Breast epithelium (tissue), 4 donors: ENCODE data around the gene ARID1B. TPM values are rescaled to one million over a fixed set of nuclear protein-coding genes. Genes with fewer than 3 reads are reported as not detected.

ENCODE experiments used
- DNase-seq, 2 donors: peaks; one replicate each; pipeline ENCODE4 v3.0.0-alpha.2; 2019; ENCODE audit warnings: low spot score in 2 of 2
- H3K27ac ChIP-seq, 2 donors: fragments of 200-600 bp; sonication (generic) in 1 of 2; one replicate each; pipeline ENCODE4 v1.5.1; 2016 to 2019; ENCODE audit warnings: mild to moderate bottlenecking in 1 of 2
- H3K27me3 ChIP-seq, 2 donors: fragments of 200-600 bp; sonication (generic) in 1 of 2; one replicate each; pipeline versions ENCODE4 v1.5.1 to v1.6.0; 2017 to 2019; ENCODE audit warnings: control low read depth in 1 of 2, mild to moderate bottlenecking in 1 of 2
- H3K36me3 ChIP-seq: fragments of 200-600 bp; one replicate; pipeline ENCODE4 v1.5.1; 2019
- H3K4me1 ChIP-seq, 2 donors: fragments of 200-600 bp; sonication (generic); one replicate each; pipeline ENCODE4 v1.5.1; 2016 to 2019; ENCODE audit warnings: control low read depth in 1 of 2
- H3K4me3 ChIP-seq, 3 donors: fragments of 200-600 bp; sonication (generic); 1 replicate in 2 of 3; 2 replicates in 1 of 3; pipeline ENCODE4 v1.5.1; 2016 to 2019; ENCODE audit warnings: mild to moderate bottlenecking in 3 of 3, moderate library complexity in 2 of 3
- H3K9me3 ChIP-seq, 2 donors: fragments of 200-600 bp; sonication (generic) in 1 of 2; one replicate each; pipeline ENCODE4 v1.5.1; 2016 to 2019; ENCODE audit warnings: control low read depth in 1 of 2
- CTCF ChIP-seq, 3 donors: fragments of 450-650 bp; IDR thresholded peaks; one replicate each; pipeline ENCODE4 v1.5.1; 2016 to 2017; ENCODE audit warnings: antibody characterized with exemption in 3 of 3, mild to moderate bottlenecking in 3 of 3, moderate library complexity in 3 of 3
- POLR2A ChIP-seq: fragments of 450-650 bp; IDR thresholded peaks from one replicate; pipeline ENCODE4 v1.6.1; 2016; ENCODE audit warnings: antibody characterized with exemption, mild to moderate bottlenecking, moderate library complexity
- POLR2AphosphoS5 ChIP-seq, 3 donors: sonication (generic); formaldehyde crosslinking; IDR thresholded peaks; one replicate each; pipeline ENCODE4 v1.6.1; 2017; ENCODE audit warnings: antibody characterized with exemption in 3 of 3
- intact Hi-C: fragments of 100-400 bp; cut with DNase I; formaldehyde crosslinking; loops from one replicate; pipeline ENCODE4 v1.15.1; 2023; ENCODE audit warnings: low total_unique reads
- total RNA-seq, 3 donors: library from RNA; depleted of rRNA; stranded (reverse); fragments of >200 nt; gene quantifications; one replicate each; pipeline ENCODE4 v1.1.0, GENCODE V29; 2016

ARID1B gene
- total RNA-seq, 3 donors from 2014 or later = 99.9 to 205 (median 131) TPM

GRCh38 chr6:156989159-156989806 is 212.1 kb downstream of the ARID1B start:
- TF ChIP-seq POLR2A (no peak), POLR2AphosphoS5 (IDR thresholded peaks at IDR 0.05) (no peak), CTCF (IDR thresholded peaks at IDR 0.05) (no peak)
- H3K9me3 ChIP-seq = no peaks in the 10 kb centered on the region

GRCh38 chr6:156992020-156992804 is 215.0 kb downstream of the ARID1B start:
- H3K4me3 ChIP-seq = no peak overlapping the region
- TF ChIP-seq POLR2AphosphoS5 (IDR thresholded peaks at IDR 0.05) (no peak), CTCF (IDR thresholded peaks at IDR 0.05) (no peak), POLR2A (no peak)
- intact Hi-C loops = no loop called here
- H3K36me3 ChIP-seq = no peaks in the 10 kb centered on the region
- H3K27me3 ChIP-seq = no peaks in the 10 kb centered on the region
- H3K27ac ChIP-seq = no peak overlapping the region
- H3K4me1 ChIP-seq = no peaks in the 10 kb centered on the region
- no peak for DNase-seq
- H3K9me3 ChIP-seq = no peaks in the 10 kb centered on the region

More at GRCh38 chr6:156989159-156989806, 212.1 kb downstream of the ARID1B start:
- no peaks in the 10 kb centered on the region for H3K4me1 ChIP-seq
- no peak overlapping the region for H3K4me3 ChIP-seq
- intact Hi-C loops = no loop called here
- no peak for DNase-seq
- no peak overlapping the region for H3K27ac ChIP-seq
- no peaks in the 10 kb centered on the region for H3K36me3 ChIP-seq
- no peaks in the 10 kb centered on the region for H3K27me3 ChIP-seq

GRCh38 chr6:156993713-156994112 is 216.5 kb downstream of the ARID1B start:
- intact Hi-C loops = no loop called here
- no peak for TF ChIP-seq CTCF (IDR thresholded peaks at IDR 0.05)
- TF ChIP-seq POLR2AphosphoS5 (IDR thresholded peaks at IDR 0.05) = no peak
- no peak for TF ChIP-seq POLR2A
- H3K4me3 ChIP-seq = no peak overlapping the region
- no peaks in the 10 kb centered on the region for H3K4me1 ChIP-seq
- no peaks in the 10 kb centered on the region for H3K36me3 ChIP-seq
- DNase-seq = no peak
- H3K27me3 ChIP-seq = no peaks in the 10 kb centered on the region
- H3K27ac ChIP-seq = no peak overlapping the region
- no peaks in the 10 kb centered on the region for H3K9me3 ChIP-seq

- Histone ChIP-seq H3K36me3 (no peaks in the 10 kb centered on the region), H3K9me3 (no peaks in the 10 kb centered on the region), H3K4me1 (no peaks in the 10 kb centered on the region), H3K4me3 (no peak overlapping the region), H3K27ac (no peak overlapping the region), H3K27me3 (no peaks in the 10 kb centered on the region)
- TF ChIP-seq POLR2A (no peak), POLR2AphosphoS5 (IDR thresholded peaks at IDR 0.05) (no peak), CTCF (IDR thresholded peaks at IDR 0.05) (no peak)
- DNase-seq = no peak
- intact Hi-C loops = loop anchor here (5.0 kb wide), 1 partner anchor 368 kb away; no protein-coding TSS in a partner anchor
Measured at GRCh38 chr6:156994215-156995076, 217.3 kb downstream of the ARID1B start.
